Large intestine (tissue), 3 donors: ENCODE data around the gene ATXN7. TPM values are rescaled to one million over a fixed set of nuclear protein-coding genes. Genes with fewer than 3 reads are reported as not detected.

Experiments used
- DNase-seq, 2 donors: peaks; one replicate each; pipeline versions ENCODE4 v3.0.0 to v3.0.0-alpha.2; 2013
- H3K27ac ChIP-seq: one replicate; pipeline ENCODE4 v1.5.1; 2013; ENCODE audit warnings: low read length
- H3K27me3 ChIP-seq: 2 replicates; pipeline ENCODE4 v1.6.1; 2013; ENCODE audit warnings: low read length; ENCODE audit not compliant: control insufficient read depth, insufficient read depth
- H3K36me3 ChIP-seq: 2 replicates; pipeline ENCODE4 v1.6.1; 2013; ENCODE audit warnings: low read length; ENCODE audit not compliant: control insufficient read depth, insufficient read depth
- H3K4me1 ChIP-seq: one replicate; pipeline ENCODE4 v1.6.1; 2013; ENCODE audit warnings: low read length; ENCODE audit not compliant: control insufficient read depth, insufficient read depth
- H3K4me3 ChIP-seq: one replicate; pipeline ENCODE4 v1.5.1; 2013; ENCODE audit warnings: low read length
- H3K9me3 ChIP-seq: one replicate; pipeline ENCODE4 v1.6.1; 2013; ENCODE audit warnings: mild to moderate bottlenecking, low read depth, low read length, moderate library complexity; ENCODE audit not compliant: control insufficient read depth
- WGBS: methylation state at CpG from one replicate; pipeline ENCODE4 v1.1.5; 2013; ENCODE audit warnings: low lambda C conversion rate; ENCODE audit not compliant: insufficient coverage; 5-methylcytosine and 5-hydroxymethylcytosine counted together
- polyA plus RNA-seq: library from polyadenylated mRNA; unstranded; fragments of 120-200 nt; gene quantifications from one replicate; pipeline ENCODE4 v1.2.1, GENCODE V29; 2013

ATXN7 gene
- polyA plus RNA-seq, 1 donor, result 21.0 TPM

GRCh38 chr3:63973406-63973805 lies 109.7 kb downstream of the ATXN7 start:
- H3K27me3 ChIP-seq, result no peaks in the 10 kb centered on the region
- H3K4me3 ChIP-seq, result no peak overlapping the region
- 100% methylated on average over 1 of the region's 8 CpGs for WGBS
- H3K27ac ChIP-seq, result no peak overlapping the region
- H3K36me3 ChIP-seq, result peaks cover 9% of the 10 kb centered on the region
- no peaks in the 10 kb centered on the region for H3K9me3 ChIP-seq
- no peak for DNase-seq
- peaks cover 31% of the 10 kb centered on the region for H3K4me1 ChIP-seq

DNA sequence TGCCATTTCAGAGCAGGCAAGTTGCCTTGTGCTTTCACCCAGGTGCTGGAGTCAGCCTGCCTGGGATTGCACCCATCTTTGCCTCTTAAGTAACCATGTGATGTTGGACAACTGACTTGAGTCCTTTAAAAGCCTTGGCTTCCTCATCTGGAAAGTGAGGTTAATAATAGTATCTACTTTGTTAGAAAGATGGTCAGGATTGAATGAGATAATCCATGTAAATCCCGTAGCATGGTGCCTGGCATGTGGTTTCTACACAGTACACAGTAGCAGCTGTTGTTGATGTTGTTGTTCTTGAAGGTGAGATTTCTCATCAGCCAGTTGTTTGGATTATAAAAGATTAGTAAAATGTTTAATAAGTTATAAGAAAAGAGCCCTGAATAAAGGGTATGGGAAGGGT lies 110.8 kb downstream of the ATXN7 start:
- DNase-seq, result no peak

DNA sequence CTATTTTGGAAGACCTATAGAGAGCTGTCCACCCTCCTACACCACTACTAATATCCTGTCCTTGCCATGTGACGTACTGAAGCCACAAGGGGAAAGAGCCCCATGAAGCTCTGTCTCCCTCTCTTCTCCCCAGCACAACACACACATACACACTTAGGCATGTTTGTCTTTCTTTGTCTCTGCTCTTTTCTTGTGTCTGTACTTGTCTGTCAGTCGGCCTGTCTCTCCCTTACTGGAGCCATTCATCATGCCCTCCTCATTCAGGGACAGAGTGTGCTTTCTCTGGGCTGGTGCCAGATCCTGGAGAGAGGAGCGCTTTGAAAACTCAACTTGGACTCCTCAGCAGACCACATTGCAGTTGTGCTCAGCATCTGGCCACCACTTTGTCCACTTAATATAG lies 112.1 kb downstream of the ATXN7 start:
- no CpG with 5 or more reads among the region's 3 CpGs for WGBS
- H3K4me1 ChIP-seq, result peaks cover 16% of the 10 kb centered on the region
- no peak overlapping the region for H3K27ac ChIP-seq

More for the DNA sequence above, 110.8 kb downstream of the ATXN7 start:
- no peaks in the 10 kb centered on the region for H3K27me3 ChIP-seq
- no CpG with 5 or more reads among the region's 1 CpG for WGBS
- no peaks in the 10 kb centered on the region for H3K9me3 ChIP-seq
- H3K27ac ChIP-seq, result no peak overlapping the region
- no peak overlapping the region for H3K4me3 ChIP-seq
- peaks cover 9% of the 10 kb centered on the region for H3K36me3 ChIP-seq
- H3K4me1 ChIP-seq, result peaks cover 27% of the 10 kb centered on the region

GRCh38 chr3:63976161-63976871 lies 112.6 kb downstream of the ATXN7 start:
- 100% methylated on average over 1 of the region's 4 CpGs for WGBS
- no peaks in the 10 kb centered on the region for H3K27me3 ChIP-seq
- no peak overlapping the region for H3K27ac ChIP-seq
- H3K4me3 ChIP-seq, result no peak overlapping the region
- H3K36me3 ChIP-seq, result peaks cover 26% of the 10 kb centered on the region
- DNase-seq, result no peak
- H3K4me1 ChIP-seq, result peaks cover 12% of the 10 kb centered on the region
- no peaks in the 10 kb centered on the region for H3K9me3 ChIP-seq

More for the DNA sequence above, 112.1 kb downstream of the ATXN7 start:
- H3K4me3 ChIP-seq, result no peak overlapping the region
- no peak for DNase-seq
- H3K36me3 ChIP-seq, result peaks cover 20% of the 10 kb centered on the region
- no peaks in the 10 kb centered on the region for H3K27me3 ChIP-seq
- no peaks in the 10 kb centered on the region for H3K9me3 ChIP-seq

DNA sequence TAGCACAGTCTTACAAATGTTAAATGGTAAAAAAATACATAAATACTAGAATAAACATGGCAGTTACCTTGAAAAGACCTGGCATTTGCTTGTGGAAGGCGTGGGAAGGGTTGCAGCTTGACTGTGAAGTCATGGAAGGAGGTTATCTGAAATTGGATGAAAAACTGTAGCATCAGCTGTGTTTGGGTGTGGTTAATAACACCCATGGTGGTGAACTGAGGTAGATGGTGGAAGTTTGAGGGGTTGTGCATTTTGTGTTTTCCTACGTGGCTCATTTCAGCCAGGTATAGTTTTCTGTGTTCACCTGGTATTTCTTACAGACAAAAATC lies 113.2 kb downstream of the ATXN7 start:
- DNase-seq, result no peak
- Histone ChIP-seq H3K27me3 (no peaks in the 10 kb centered on the region), H3K9me3 (no peaks in the 10 kb centered on the region), H3K4me3 (no peak overlapping the region), H3K27ac (no peak overlapping the region), H3K36me3 (peaks cover 31% of the 10 kb centered on the region), H3K4me1 (peaks cover 12% of the 10 kb centered on the region)
- no CpG with 5 or more reads among the region's 2 CpGs for WGBS

GRCh38 chr3:63977893-63978292 lies 114.2 kb downstream of the ATXN7 start:
- no peak overlapping the region for H3K27ac ChIP-seq
- H3K4me3 ChIP-seq, result no peak overlapping the region
- peaks cover 39% of the 10 kb centered on the region for H3K36me3 ChIP-seq
- H3K4me1 ChIP-seq, result peaks cover 4% of the 10 kb centered on the region
- 100% methylated on average over 1 of the region's 4 CpGs for WGBS
- no peak for DNase-seq
- H3K27me3 ChIP-seq, result no peaks in the 10 kb centered on the region
- no peaks in the 10 kb centered on the region for H3K9me3 ChIP-seq

DNA sequence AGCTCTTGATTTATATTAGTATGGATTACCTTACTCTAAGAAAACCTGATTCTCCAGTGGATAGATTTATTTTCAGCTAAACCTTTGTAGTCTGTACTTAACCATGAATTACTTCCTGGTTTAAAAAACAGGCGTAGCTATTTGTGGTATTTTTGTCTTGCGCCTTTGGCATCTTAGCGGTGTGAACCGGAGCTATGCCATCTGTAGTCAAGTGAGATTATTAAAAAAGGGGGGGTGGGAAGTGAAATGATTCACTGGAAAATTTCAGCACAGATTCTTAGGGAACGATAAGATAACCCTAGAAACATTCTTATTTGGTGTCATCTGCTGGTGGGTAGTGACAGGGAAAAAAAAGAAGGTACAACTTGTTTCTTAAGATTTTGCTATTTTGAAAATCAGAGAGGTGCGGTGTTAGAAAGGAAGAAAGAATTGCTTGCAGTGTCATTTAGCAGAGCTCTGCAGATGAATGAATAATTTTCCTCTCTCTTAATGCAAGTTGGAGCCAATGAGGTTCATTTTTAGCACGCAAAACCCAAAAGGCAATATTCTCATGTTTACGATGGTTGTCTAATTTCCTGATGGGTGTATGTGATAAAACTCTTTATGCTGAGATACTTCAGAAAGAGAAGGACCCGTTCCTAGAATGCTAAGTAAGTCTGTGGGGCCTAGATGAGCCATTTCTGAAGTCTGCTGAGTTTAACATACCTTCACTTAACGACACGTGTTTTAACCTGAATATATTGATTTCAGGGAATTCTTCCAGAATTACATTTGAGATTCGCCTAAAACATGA lies 115.6 kb downstream of the ATXN7 start:
- no peaks in the 10 kb centered on the region for H3K9me3 ChIP-seq
- no peaks in the 10 kb centered on the region for H3K27me3 ChIP-seq
- 97% methylated on average over 4 of the region's 12 CpGs for WGBS
- H3K4me3 ChIP-seq, result no peak overlapping the region
- H3K36me3 ChIP-seq, result peaks cover 42% of the 10 kb centered on the region
- no peak overlapping the region for H3K27ac ChIP-seq
- no peaks in the 10 kb centered on the region for H3K4me1 ChIP-seq
- no peak for DNase-seq

GRCh38 chr3:63980019-63980418 lies 116.4 kb downstream of the ATXN7 start:
- no peaks in the 10 kb centered on the region for H3K4me1 ChIP-seq

GRCh38 chr3:63980830-63981498 lies 117.3 kb downstream of the ATXN7 start:
- Histone ChIP-seq H3K4me1 (no peaks in the 10 kb centered on the region), H3K9me3 (no peaks in the 10 kb centered on the region), H3K27me3 (no peaks in the 10 kb centered on the region), H3K27ac (no peak overlapping the region), H3K36me3 (peaks cover 52% of the 10 kb centered on the region), H3K4me3 (no peak overlapping the region)
- no peak for DNase-seq
- WGBS, result no CpG with 5 or more reads among the region's 8 CpGs

More at GRCh38 chr3:63980019-63980418, 116.4 kb downstream of the ATXN7 start:
- Histone ChIP-seq H3K27me3 (no peaks in the 10 kb centered on the region), H3K36me3 (peaks cover 44% of the 10 kb centered on the region), H3K9me3 (no peaks in the 10 kb centered on the region), H3K27ac (no peak overlapping the region), H3K4me3 (no peak overlapping the region)
- WGBS, result no CpG with 5 or more reads among the region's 2 CpGs
- DNase-seq, result no peak

DNA sequence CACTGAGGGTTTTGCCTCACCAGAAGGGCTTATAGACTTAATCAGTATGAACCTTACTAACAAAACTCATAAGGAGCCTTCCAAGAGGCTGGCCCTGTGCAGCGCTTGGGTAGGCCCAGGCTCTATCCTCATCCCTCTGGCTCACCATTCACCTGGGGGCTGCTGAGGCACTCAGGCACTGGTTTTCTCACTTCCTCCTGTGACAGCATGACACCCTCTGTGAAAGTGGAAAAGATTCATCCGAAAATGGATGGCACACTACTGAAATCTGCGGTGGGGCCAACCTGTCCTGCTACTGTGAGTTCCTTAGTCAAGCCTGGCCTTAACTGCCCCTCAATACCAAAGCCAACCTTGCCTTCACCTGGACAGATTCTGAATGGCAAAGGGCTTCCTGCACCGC lies 118.3 kb downstream of the ATXN7 start:
- no peak overlapping the region for H3K27ac ChIP-seq
- DNase-seq, result no peak
- peaks cover 60% of the 10 kb centered on the region for H3K36me3 ChIP-seq
- H3K9me3 ChIP-seq, result no peaks in the 10 kb centered on the region
- WGBS, result no CpG with 5 or more reads among the region's 4 CpGs
- no peaks in the 10 kb centered on the region for H3K4me1 ChIP-seq
- no peaks in the 10 kb centered on the region for H3K27me3 ChIP-seq
- H3K4me3 ChIP-seq, result no peak overlapping the region
